ENCODE results near the gene ADGRA3.

DNA sequence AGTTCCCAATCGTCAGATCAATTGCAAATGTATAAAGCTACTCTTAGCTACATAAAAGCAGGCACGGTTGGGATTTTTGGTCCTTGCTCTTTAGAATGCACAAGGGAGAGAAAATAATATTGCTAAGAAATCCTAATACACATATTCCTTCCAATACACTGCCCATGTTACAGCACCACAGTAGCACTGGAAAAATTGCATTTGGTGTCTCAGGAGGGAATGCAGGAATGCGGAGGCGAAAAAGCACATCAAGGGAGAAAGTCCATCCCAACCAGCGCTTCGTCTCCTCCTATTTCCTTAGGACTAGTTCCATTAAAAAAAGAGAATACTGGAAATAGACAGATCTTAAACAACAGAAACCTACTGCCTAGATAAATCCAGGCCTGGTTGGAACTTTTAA, 23.9 kb downstream of the ADGRA3 start:
- TF ChIP-seq, protein P1, sequence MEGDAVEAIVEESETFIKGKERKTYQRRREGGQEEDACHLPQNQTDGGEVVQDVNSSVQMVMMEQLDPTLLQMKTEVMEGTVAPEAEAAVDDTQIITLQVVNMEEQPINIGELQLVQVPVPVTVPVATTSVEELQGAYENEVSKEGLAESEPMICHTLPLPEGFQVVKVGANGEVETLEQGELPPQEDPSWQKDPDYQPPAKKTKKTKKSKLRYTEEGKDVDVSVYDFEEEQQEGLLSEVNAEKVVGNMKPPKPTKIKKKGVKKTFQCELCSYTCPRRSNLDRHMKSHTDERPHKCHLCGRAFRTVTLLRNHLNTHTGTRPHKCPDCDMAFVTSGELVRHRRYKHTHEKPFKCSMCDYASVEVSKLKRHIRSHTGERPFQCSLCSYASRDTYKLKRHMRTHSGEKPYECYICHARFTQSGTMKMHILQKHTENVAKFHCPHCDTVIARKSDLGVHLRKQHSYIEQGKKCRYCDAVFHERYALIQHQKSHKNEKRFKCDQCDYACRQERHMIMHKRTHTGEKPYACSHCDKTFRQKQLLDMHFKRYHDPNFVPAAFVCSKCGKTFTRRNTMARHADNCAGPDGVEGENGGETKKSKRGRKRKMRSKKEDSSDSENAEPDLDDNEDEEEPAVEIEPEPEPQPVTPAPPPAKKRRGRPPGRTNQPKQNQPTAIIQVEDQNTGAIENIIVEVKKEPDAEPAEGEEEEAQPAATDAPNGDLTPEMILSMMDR (IDR thresholded peaks at IDR 0.05 in 4 of 5, conservative IDR thresholded peaks at IDR 0.05 in 1 of 5), result no peak
- TF ChIP-seq POLR2A (IDR thresholded peaks at IDR 0.05), result no peak
